Osteoblast (primary cell): ENCODE data around the gene AKT3. TPM values are rescaled to one million over a fixed set of nuclear protein-coding genes. Genes with fewer than 3 reads are reported as not detected.

Source experiments
- DNase-seq: peaks from one replicate; pipeline ENCODE4 v3.0.0; 2011; ENCODE audit warnings: low spot score, mixed read lengths; ENCODE audit not compliant: insufficient read length; ENCODE audit errors: missing footprints
- H2AFZ ChIP-seq: 2 replicates; pipeline ENCODE4 v1.6.0; 2011; ENCODE audit warnings: mild to moderate bottlenecking, low read length
- H3K27ac ChIP-seq: 2 replicates; pipeline ENCODE4 v1.5.1; 2011; ENCODE audit warnings: mild to moderate bottlenecking, low read depth, low read length, moderate library complexity
- H3K27me3 ChIP-seq: 2 replicates; pipeline ENCODE4 v1.6.0; 2012; ENCODE audit warnings: mild to moderate bottlenecking, control low read depth, inconsistent platforms, low read length, moderate library complexity; ENCODE audit not compliant: insufficient read depth
- H3K36me3 ChIP-seq: 2 replicates; pipeline ENCODE4 v1.5.1; 2011; ENCODE audit warnings: mild to moderate bottlenecking, low read length, control low read depth, moderate library complexity; ENCODE audit not compliant: insufficient read depth
- H3K4me1 ChIP-seq: 2 replicates; pipeline ENCODE4 v1.5.1; 2011; ENCODE audit warnings: mild to moderate bottlenecking, low read length, control low read depth, moderate library complexity; ENCODE audit not compliant: insufficient read depth
- H3K4me2 ChIP-seq: 2 replicates; pipeline ENCODE4 v1.6.0; 2011; ENCODE audit warnings: mild to moderate bottlenecking, low read length; ENCODE audit not compliant: insufficient read depth
- H3K4me3 ChIP-seq: fragments of 200-600 bp; sonication (generic); 3 replicates; pipeline ENCODE4 v1.5.1; 2012; ENCODE audit warnings: mild to moderate bottlenecking, low read length, inconsistent platforms; ENCODE audit not compliant: insufficient read depth
- H3K79me2 ChIP-seq: 2 replicates; pipeline ENCODE4 v1.6.0; 2012; ENCODE audit warnings: mild to moderate bottlenecking, low read length, control low read depth, inconsistent platforms; ENCODE audit not compliant: insufficient read depth
- H3K9me3 ChIP-seq: 2 replicates; pipeline ENCODE4 v1.5.1; 2011; ENCODE audit warnings: low read depth, low read length, control low read depth
- H4K20me1 ChIP-seq: 2 replicates; pipeline ENCODE4 v1.6.0; 2012; ENCODE audit warnings: mild to moderate bottlenecking, low read length, control low read depth; ENCODE audit not compliant: insufficient read depth
- CTCF ChIP-seq: IDR thresholded peaks from 2 replicates; pipeline ENCODE4 v1.5.1; 2011; ENCODE audit warnings: mild to moderate bottlenecking, low read depth, low read length, moderate library complexity; ENCODE audit errors: extremely low read depth
- total RNA-seq: library from RNA; depleted of rRNA; stranded (reverse); fragments of >200 nt; gene quantifications from 2 replicates; pipeline ENCODE4 v1.2.3, GENCODE V29; 2012

The AKT3 gene
- total RNA-seq, 1 donor = 38.7 TPM

DNA sequence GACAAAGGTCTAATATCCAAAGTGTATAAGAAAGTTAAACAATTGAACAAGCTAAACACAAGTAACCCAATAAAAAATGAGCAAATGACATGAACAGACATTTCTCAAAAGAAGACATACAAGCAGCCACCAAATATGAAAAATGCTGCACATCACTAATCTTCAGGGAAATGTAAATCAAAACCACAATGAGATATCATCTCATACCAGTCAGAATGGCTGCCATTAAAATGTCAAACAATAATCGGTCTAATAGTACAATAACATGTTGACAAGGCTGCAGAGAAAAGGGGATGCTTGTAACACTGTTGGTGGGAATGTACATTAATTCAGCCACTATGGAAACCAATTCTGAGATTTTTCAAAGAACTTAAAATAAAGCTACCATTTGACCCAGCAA lies 264.1 kb downstream of the AKT3 start:
- no peak for DNase-seq
- Histone ChIP-seq H3K4me1 (no peaks in the 10 kb centered on the region), H3K36me3 (no peaks in the 10 kb centered on the region), H3K4me3 (no peak overlapping the region), H3K9me3 (no peaks in the 10 kb centered on the region), H4K20me1 (no peaks in the 10 kb centered on the region), H3K79me2 (peaks cover 7% of the 10 kb centered on the region), H3K27me3 (no peaks in the 10 kb centered on the region), H3K4me2 (no peak overlapping the region), H2AFZ (no peak overlapping the region), H3K27ac (no peak overlapping the region)
- no peak for TF ChIP-seq CTCF

- H3K4me3 ChIP-seq = no peak overlapping the region
- H3K36me3 ChIP-seq = no peaks in the 10 kb centered on the region
- no peak overlapping the region for H3K4me2 ChIP-seq
- no peaks in the 10 kb centered on the region for H3K9me3 ChIP-seq
- TF ChIP-seq CTCF = no peak
- H3K4me1 ChIP-seq = peaks cover 3% of the 10 kb centered on the region
- H3K79me2 ChIP-seq = peaks cover 9% of the 10 kb centered on the region
- no peak overlapping the region for H2AFZ ChIP-seq
- H4K20me1 ChIP-seq = no peaks in the 10 kb centered on the region
- peak overlapping the region; percentile 66 for H3K27ac ChIP-seq
- DNase-seq = no peak
- H3K27me3 ChIP-seq = no peaks in the 10 kb centered on the region
Observed at GRCh38 chr1:243582326-243582725, 267.7 kb downstream of the AKT3 start.

DNA sequence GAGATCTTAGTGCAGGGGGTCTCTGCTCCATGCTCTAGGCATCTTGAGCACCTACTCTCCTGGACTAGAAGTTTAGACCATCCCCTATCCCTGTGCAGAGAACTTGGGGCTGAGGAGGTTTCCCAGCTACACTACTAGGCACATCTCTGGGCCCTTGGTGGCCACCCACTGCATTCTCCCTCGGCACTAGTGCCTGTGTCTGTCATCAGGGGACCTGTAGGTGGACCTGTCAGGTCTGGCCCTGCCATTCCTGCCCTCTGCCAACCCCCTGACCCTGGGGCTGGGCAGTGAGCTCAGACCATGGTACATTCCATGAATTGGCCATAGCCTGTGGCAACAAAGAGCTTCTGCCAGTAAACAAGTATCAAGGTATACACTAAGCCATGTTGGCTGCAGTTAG lies 269.1 kb downstream of the AKT3 start:
- Histone ChIP-seq H3K4me3 (no peak overlapping the region), H2AFZ (no peak overlapping the region), H3K4me2 (no peak overlapping the region), H3K27ac (peak overlapping the region; percentile 25), H3K9me3 (no peaks in the 10 kb centered on the region), H4K20me1 (no peaks in the 10 kb centered on the region), H3K4me1 (peaks cover 3% of the 10 kb centered on the region), H3K36me3 (no peaks in the 10 kb centered on the region), H3K79me2 (peaks cover 9% of the 10 kb centered on the region), H3K27me3 (no peaks in the 10 kb centered on the region)
- DNase-seq = no peak
- TF ChIP-seq CTCF = no peak

- Histone ChIP-seq H3K4me2 (no peak overlapping the region), H3K36me3 (no peaks in the 10 kb centered on the region), H4K20me1 (no peaks in the 10 kb centered on the region), H3K4me1 (peaks cover 3% of the 10 kb centered on the region), H3K4me3 (no peak overlapping the region), H3K9me3 (no peaks in the 10 kb centered on the region), H2AFZ (no peak overlapping the region), H3K27ac (peak overlapping the region; percentile 64), H3K79me2 (peaks cover 9% of the 10 kb centered on the region), H3K27me3 (no peaks in the 10 kb centered on the region)
- DNase-seq = peak; percentile 78
- no peak for TF ChIP-seq CTCF
Observed at GRCh38 chr1:243580072-243580471, 270.0 kb downstream of the AKT3 start.
